ENCODE results near the gene RPS3. TPM values are rescaled to one million over a fixed set of nuclear protein-coding genes. Genes with fewer than 3 reads are reported as not detected.

RPS3 gene
- polyA plus RNA-seq, 1 of the 3 experiments (the other 2 are of a cell fraction) = 4,540 TPM

DNA sequence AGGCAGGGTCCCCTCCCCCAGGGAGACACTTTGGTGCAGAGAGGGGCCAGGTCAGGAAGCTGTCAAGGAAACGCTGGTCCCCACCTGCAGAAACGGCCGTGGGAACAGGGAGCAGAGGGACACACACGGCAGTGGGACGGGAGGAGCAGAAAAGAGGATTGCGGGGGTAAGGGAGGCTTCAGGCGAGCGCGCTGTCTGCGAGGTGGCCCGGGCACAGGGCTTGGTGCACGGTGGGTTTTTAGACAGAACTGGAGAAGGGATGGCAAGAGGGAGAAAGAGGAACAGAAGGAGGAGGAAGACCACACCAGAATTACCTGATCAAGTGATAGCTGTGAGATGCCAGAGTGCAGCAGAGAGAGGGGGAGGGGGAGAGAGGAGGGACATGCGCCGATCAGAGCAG, 39.7 kb downstream of the RPS3 start:
- WGBS (ENCODE audit: low lambda C conversion rate) = 71% methylated on average over 14 of the region's 14 CpGs
- no peaks in the 10 kb centered on the region for H3K36me3 ChIP-seq (replicated peaks in 1 of 2; ENCODE audit: control insufficient read depth in 1 of 2, insufficient read depth in 2 of 2, low read length in 1 of 2)
- H3K9me3 ChIP-seq = no peaks in the 10 kb centered on the region
- no peak overlapping the region for H2AFZ ChIP-seq (ENCODE audit: low read depth)
- H3K4me3 ChIP-seq (ENCODE audit: low read depth in 2 of 2, low read length in 1 of 2) = no peak overlapping the region
- POLR2A ChIA-PET = no interaction called here
- H3K9ac ChIP-seq = no peak overlapping the region
- CTCF ChIA-PET = interaction anchor here (0.8 to 8.5 kb wide), 4 partner anchors 13 to 88 kb away, joined by 3 to 275 read pairs (median 4); partner anchors contain the start of gene GDPD5
- H3K27ac ChIP-seq (ENCODE audit: low read depth in 2 of 2, low read length in 1 of 2) = no peak overlapping the region
- H4K20me1 ChIP-seq (ENCODE audit: insufficient read depth) = no peaks in the 10 kb centered on the region
- H3K9me2 ChIP-seq = no peaks in the 10 kb centered on the region
- no peaks in the 10 kb centered on the region for H3F3A ChIP-seq (replicated peaks; ENCODE audit: insufficient read depth)
- no peak for DNase-seq
- H3K27me3 ChIP-seq (ENCODE audit: insufficient read depth) = no peaks in the 10 kb centered on the region
- no peaks in the 10 kb centered on the region for H3K79me2 ChIP-seq (ENCODE audit: insufficient read depth)
- no peaks in the 10 kb centered on the region for H3K4me1 ChIP-seq (ENCODE audit: control insufficient read depth in 1 of 2, insufficient read depth in 2 of 2, low read depth in 1 of 2, low read length in 1 of 2)
- H3K4me2 ChIP-seq = no peak overlapping the region
- TF ChIP-seq, protein P1, sequence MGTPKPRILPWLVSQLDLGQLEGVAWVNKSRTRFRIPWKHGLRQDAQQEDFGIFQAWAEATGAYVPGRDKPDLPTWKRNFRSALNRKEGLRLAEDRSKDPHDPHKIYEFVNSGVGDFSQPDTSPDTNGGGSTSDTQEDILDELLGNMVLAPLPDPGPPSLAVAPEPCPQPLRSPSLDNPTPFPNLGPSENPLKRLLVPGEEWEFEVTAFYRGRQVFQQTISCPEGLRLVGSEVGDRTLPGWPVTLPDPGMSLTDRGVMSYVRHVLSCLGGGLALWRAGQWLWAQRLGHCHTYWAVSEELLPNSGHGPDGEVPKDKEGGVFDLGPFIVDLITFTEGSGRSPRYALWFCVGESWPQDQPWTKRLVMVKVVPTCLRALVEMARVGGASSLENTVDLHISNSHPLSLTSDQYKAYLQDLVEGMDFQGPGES (IDR thresholded peaks at IDR 0.05; ENCODE audit: low read depth, low read length) = no peak
- TF ChIP-seq, protein P2, sequence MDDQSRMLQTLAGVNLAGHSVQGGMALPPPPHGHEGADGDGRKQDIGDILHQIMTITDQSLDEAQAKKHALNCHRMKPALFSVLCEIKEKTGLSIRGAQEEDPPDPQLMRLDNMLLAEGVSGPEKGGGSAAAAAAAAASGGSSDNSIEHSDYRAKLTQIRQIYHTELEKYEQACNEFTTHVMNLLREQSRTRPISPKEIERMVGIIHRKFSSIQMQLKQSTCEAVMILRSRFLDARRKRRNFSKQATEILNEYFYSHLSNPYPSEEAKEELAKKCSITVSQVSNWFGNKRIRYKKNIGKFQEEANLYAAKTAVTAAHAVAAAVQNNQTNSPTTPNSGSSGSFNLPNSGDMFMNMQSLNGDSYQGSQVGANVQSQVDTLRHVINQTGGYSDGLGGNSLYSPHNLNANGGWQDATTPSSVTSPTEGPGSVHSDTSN (IDR thresholded peaks at IDR 0.05) = no peak
- TF ChIP-seq MEF2A (IDR thresholded peaks at IDR 0.05; ENCODE audit: borderline replicate concordance, low read depth) (no peak), ELF1 (IDR thresholded peaks at IDR 0.05) (no peak), YY1 (IDR thresholded peaks at IDR 0.05; ENCODE audit: low read depth) (no peak), TAF1 (IDR thresholded peaks at IDR 0.05; ENCODE audit: borderline replicate concordance, low read depth, low read length) (no peak), MXI1 (IDR thresholded peaks at IDR 0.05; ENCODE audit: low read depth, low read length) (no peak), TCF12 (IDR thresholded peaks at IDR 0.05) (no peak), FOXJ3 (CRISPR knock-in tag; IDR thresholded peaks at IDR 0.05) (no peak), POLR2AphosphoS5 (IDR thresholded peaks at IDR 0.05; ENCODE audit: low read depth, low read length) (no peak), EP300 (IDR thresholded peaks at IDR 0.05; ENCODE audit: borderline replicate concordance in 1 of 2, low read depth in 1 of 2, low read length in 1 of 2) (no peak), FOSL2 (IDR thresholded peaks at IDR 0.05; ENCODE audit: borderline replicate concordance, low read depth) (no peak), SIN3A (IDR thresholded peaks at IDR 0.05; ENCODE audit: borderline replicate concordance, low read depth, low read length) (no peak)
- TF ChIP-seq, protein P3, sequence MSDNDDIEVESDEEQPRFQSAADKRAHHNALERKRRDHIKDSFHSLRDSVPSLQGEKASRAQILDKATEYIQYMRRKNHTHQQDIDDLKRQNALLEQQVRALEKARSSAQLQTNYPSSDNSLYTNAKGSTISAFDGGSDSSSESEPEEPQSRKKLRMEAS (IDR thresholded peaks at IDR 0.05; ENCODE audit: low read depth) = no peak
- TF ChIP-seq, protein P4, sequence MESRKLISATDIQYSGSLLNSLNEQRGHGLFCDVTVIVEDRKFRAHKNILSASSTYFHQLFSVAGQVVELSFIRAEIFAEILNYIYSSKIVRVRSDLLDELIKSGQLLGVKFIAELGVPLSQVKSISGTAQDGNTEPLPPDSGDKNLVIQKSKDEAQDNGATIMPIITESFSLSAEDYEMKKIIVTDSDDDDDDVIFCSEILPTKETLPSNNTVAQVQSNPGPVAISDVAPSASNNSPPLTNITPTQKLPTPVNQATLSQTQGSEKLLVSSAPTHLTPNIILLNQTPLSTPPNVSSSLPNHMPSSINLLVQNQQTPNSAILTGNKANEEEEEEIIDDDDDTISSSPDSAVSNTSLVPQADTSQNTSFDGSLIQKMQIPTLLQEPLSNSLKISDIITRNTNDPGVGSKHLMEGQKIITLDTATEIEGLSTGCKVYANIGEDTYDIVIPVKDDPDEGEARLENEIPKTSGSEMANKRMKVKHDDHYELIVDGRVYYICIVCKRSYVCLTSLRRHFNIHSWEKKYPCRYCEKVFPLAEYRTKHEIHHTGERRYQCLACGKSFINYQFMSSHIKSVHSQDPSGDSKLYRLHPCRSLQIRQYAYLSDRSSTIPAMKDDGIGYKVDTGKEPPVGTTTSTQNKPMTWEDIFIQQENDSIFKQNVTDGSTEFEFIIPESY (IDR thresholded peaks at IDR 0.05; ENCODE audit: borderline replicate concordance, low read depth) = no peak
- TF ChIP-seq, protein P5, sequence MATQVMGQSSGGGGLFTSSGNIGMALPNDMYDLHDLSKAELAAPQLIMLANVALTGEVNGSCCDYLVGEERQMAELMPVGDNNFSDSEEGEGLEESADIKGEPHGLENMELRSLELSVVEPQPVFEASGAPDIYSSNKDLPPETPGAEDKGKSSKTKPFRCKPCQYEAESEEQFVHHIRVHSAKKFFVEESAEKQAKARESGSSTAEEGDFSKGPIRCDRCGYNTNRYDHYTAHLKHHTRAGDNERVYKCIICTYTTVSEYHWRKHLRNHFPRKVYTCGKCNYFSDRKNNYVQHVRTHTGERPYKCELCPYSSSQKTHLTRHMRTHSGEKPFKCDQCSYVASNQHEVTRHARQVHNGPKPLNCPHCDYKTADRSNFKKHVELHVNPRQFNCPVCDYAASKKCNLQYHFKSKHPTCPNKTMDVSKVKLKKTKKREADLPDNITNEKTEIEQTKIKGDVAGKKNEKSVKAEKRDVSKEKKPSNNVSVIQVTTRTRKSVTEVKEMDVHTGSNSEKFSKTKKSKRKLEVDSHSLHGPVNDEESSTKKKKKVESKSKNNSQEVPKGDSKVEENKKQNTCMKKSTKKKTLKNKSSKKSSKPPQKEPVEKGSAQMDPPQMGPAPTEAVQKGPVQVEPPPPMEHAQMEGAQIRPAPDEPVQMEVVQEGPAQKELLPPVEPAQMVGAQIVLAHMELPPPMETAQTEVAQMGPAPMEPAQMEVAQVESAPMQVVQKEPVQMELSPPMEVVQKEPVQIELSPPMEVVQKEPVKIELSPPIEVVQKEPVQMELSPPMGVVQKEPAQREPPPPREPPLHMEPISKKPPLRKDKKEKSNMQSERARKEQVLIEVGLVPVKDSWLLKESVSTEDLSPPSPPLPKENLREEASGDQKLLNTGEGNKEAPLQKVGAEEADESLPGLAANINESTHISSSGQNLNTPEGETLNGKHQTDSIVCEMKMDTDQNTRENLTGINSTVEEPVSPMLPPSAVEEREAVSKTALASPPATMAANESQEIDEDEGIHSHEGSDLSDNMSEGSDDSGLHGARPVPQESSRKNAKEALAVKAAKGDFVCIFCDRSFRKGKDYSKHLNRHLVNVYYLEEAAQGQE (IDR thresholded peaks at IDR 0.05; ENCODE audit: low read depth, low read length) = no peak
- TF ChIP-seq, protein P6, sequence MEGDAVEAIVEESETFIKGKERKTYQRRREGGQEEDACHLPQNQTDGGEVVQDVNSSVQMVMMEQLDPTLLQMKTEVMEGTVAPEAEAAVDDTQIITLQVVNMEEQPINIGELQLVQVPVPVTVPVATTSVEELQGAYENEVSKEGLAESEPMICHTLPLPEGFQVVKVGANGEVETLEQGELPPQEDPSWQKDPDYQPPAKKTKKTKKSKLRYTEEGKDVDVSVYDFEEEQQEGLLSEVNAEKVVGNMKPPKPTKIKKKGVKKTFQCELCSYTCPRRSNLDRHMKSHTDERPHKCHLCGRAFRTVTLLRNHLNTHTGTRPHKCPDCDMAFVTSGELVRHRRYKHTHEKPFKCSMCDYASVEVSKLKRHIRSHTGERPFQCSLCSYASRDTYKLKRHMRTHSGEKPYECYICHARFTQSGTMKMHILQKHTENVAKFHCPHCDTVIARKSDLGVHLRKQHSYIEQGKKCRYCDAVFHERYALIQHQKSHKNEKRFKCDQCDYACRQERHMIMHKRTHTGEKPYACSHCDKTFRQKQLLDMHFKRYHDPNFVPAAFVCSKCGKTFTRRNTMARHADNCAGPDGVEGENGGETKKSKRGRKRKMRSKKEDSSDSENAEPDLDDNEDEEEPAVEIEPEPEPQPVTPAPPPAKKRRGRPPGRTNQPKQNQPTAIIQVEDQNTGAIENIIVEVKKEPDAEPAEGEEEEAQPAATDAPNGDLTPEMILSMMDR (IDR thresholded peaks at IDR 0.05) = no peak
